Endothelial cell of umbilical vein (primary cell): ENCODE measurements around the gene SYNPO2. TPM values are rescaled to one million over a fixed set of nuclear protein-coding genes. Genes with fewer than 3 reads are reported as not detected.
"Not testable (repeated sequence)": the region's sequence is repeated elsewhere in the genome, so short reads cannot be mapped to it uniquely, and the experiment has no call there.

Experiments
- BruUV-seq: library from RNA; stranded (reverse); fragments of 400-500 nt; replicated peaks from 2 replicates; lab custom pipeline; 2021; lab: Mats Ljungman, UMichigan
- CTCF ChIA-PET: fragments of 300-600, 350-600 bp; sonication (Branson Sonifier 250); formaldehyde crosslinking; loops from one replicate; lab custom pipeline; 2021; ENCODE audit warnings: antibody characterized with exemption, inconsistent platforms; lab: Charles Lee
- POLR2A ChIA-PET: fragments of 300-600, 350-600 bp; sonication (Branson Sonifier 250); formaldehyde crosslinking; loops from one replicate; lab custom pipeline; 2021; ENCODE audit warnings: antibody characterized with exemption, inconsistent platforms; lab: Charles Lee
- DNase-seq: peaks from one replicate; pipeline ENCODE4 v3.0.0-alpha.2; 2011; ENCODE audit warnings: low read depth, low spot score
- FAIRE-seq: peaks from 2 replicates; lab custom pipeline; 2011; peaks lifted over from hg19 to GRCh38; lab: Jason Lieb, UNC
- H2AFZ ChIP-seq: 2 replicates; pipeline ENCODE4 v1.6.0; 2012; ENCODE audit warnings: low read depth, low read length, control low read depth, inconsistent platforms
- H3K27ac ChIP-seq: 2 replicates; pipeline ENCODE4 v1.5.1; 2011; ENCODE audit warnings: low read depth, mild to moderate bottlenecking, control low read depth, low read length, moderate library complexity; ENCODE audit not compliant: insufficient read depth
- H3K27me3 ChIP-seq, 2 experiments: 2 replicates each; pipeline versions ENCODE4 v1.6.0 to v1.6.1; 2011; ENCODE audit warnings: low read length in 2 of 2, mixed read lengths in 1 of 2; ENCODE audit not compliant: control insufficient read depth in 2 of 2, insufficient read depth in 2 of 2
- H3K36me3 ChIP-seq, 2 experiments: 2 replicates in 1 of 2; 3 replicates in 1 of 2; pipeline ENCODE4 v1.5.1; 2011; ENCODE audit warnings: low read length in 2 of 2, mild to moderate bottlenecking in 1 of 2, moderate library complexity in 1 of 2; ENCODE audit not compliant: control insufficient read depth in 2 of 2, insufficient read depth in 2 of 2; ENCODE audit errors: extremely low read depth in 1 of 2
- H3K4me1 ChIP-seq: 3 replicates; pipeline ENCODE4 v1.5.1; 2011; ENCODE audit warnings: mild to moderate bottlenecking, low read length; ENCODE audit not compliant: control insufficient read depth, insufficient read depth; ENCODE audit errors: extremely low read depth
- H3K4me2 ChIP-seq: 2 replicates; pipeline ENCODE4 v1.6.1; 2011; ENCODE audit warnings: low read length, control low read depth, mixed read lengths; ENCODE audit not compliant: insufficient read depth
- H3K4me3 ChIP-seq, 3 experiments: fragments of 200-600 bp in 1 of 3; sonication (generic), shearing (Covaris generic) in 1 of 3; replicated peaks in 1 of 3; 2 replicates each; pipeline ENCODE4 v1.5.1; 2011 to 2016; ENCODE audit warnings: control low read depth in 3 of 3, low read length in 3 of 3, mild to moderate bottlenecking in 2 of 3, inconsistent platforms in 1 of 3, low read depth in 1 of 3, moderate library complexity in 1 of 3; ENCODE audit not compliant: insufficient read depth in 1 of 3
- H3K79me2 ChIP-seq: 2 replicates; pipeline ENCODE4 v1.6.0; 2012; ENCODE audit warnings: low read length, inconsistent platforms; ENCODE audit not compliant: control insufficient read depth, insufficient read depth
- H3K9ac ChIP-seq: replicated peaks from 2 replicates; pipeline ENCODE3; 2011; ENCODE audit warnings: low read length, control low read depth; ENCODE audit not compliant: insufficient read depth; ENCODE audit errors: extremely low read depth
- H3K9me1 ChIP-seq: replicated peaks from 3 replicates; pipeline ENCODE4 v1.6.0; 2011; ENCODE audit warnings: mild to moderate bottlenecking, low read length; ENCODE audit not compliant: control insufficient read depth, insufficient read depth; ENCODE audit errors: extremely low read depth
- H3K9me3 ChIP-seq: replicated peaks from 2 replicates; pipeline ENCODE4 v1.5.1; 2012; ENCODE audit warnings: low read length, inconsistent platforms; ENCODE audit not compliant: control insufficient read depth, insufficient read depth
- H4K20me1 ChIP-seq: replicated peaks from 2 replicates; pipeline ENCODE3; 2011; ENCODE audit warnings: mild to moderate bottlenecking, low read length; ENCODE audit not compliant: control insufficient read depth, insufficient read depth; ENCODE audit errors: extremely low read depth
- CTCF ChIP-seq, 2 donors: IDR thresholded peaks; 1 replicate in 1 of 2; 2 replicates in 1 of 2; pipeline ENCODE4 v1.5.1; 2011; ENCODE audit warnings: low read length in 2 of 2, mild to moderate bottlenecking in 2 of 2, moderate library complexity in 2 of 2, control low read depth in 1 of 2, inconsistent platforms in 1 of 2, low read depth in 1 of 2; ENCODE audit not compliant: insufficient read depth in 1 of 2; ENCODE audit errors: extremely low read depth in 1 of 2
- EZH2 ChIP-seq: IDR thresholded peaks from 2 replicates; pipeline ENCODE4 v1.6.1; 2012; ENCODE audit warnings: borderline replicate concordance, low read depth, mild to moderate bottlenecking, moderate library complexity, low read length, inconsistent platforms; ENCODE audit not compliant: severe bottlenecking
- FOS ChIP-seq: IDR thresholded peaks from 2 replicates; pipeline ENCODE4 v1.6.1; 2011; ENCODE audit warnings: mild to moderate bottlenecking, low read length, moderate library complexity, borderline replicate concordance; ENCODE audit not compliant: insufficient read depth
- GATA2 ChIP-seq: IDR thresholded peaks from 2 replicates; pipeline ENCODE4 v1.7.0; 2011; ENCODE audit warnings: low read depth, mild to moderate bottlenecking, moderate library complexity, mixed read lengths, low read length; ENCODE audit not compliant: insufficient read length, insufficient read depth
- JUN ChIP-seq: IDR thresholded peaks from 2 replicates; pipeline ENCODE4 v1.6.1; 2011; ENCODE audit warnings: borderline replicate concordance, low read depth; ENCODE audit not compliant: insufficient read length, insufficient read depth
- MAX ChIP-seq: IDR thresholded peaks from 2 replicates; pipeline ENCODE4 v1.6.1; 2011; ENCODE audit not compliant: insufficient read depth, insufficient read length
- MYC ChIP-seq: IDR thresholded peaks from one replicate; pipeline ENCODE4 v1.6.1; 2011; ENCODE audit warnings: mild to moderate bottlenecking, low read depth, low read length
- POLR2AphosphoS5 ChIP-seq: IDR thresholded peaks from 2 replicates; pipeline ENCODE4 v1.6.1; 2012; ENCODE audit warnings: low read depth, mild to moderate bottlenecking, control low read depth, low read length, moderate library complexity; ENCODE audit not compliant: insufficient read depth
- dilution Hi-C: fragments of 300-500 bp; cut with MboI; formaldehyde crosslinking; loops from one replicate; pipeline ENCODE4 v1.15.0; 2019; ENCODE audit warnings: low sequenced_read_pairs; ENCODE audit not compliant: extremely low pct_ligation_motif_present
- intact Hi-C: fragments of 100-400 bp; cut with micrococcal nuclease; formaldehyde crosslinking; loops from one replicate; pipeline ENCODE4 v1.10.0; 2022
- polyA plus RNA-seq, 4 experiments: library from polyadenylated mRNA; depleted of rRNA in 3 of 4; stranded (reverse) in 3 of 4; unstranded in 1 of 4; fragments of >200 nt; gene quantifications; 2 replicates each; pipeline versions ENCODE4 v1.2.1 to v1.2.3, GENCODE V29; 2011 to 2012; ENCODE audit warnings: missing spikeins in 1 of 4
- total RNA-seq: library from RNA; stranded (reverse); gene quantifications from 2 replicates; pipeline ENCODE4 v1.2.3, GENCODE V29; 2021

SYNPO2 gene
- total and polyA plus RNA-seq, 2 donors (not counting 3 experiments of a cell fraction or from before 2014, with no cell fraction given), result 0.06 to 0.13 TPM

GRCh38 chr4:119067670-119068360, 179.2 kb downstream of the SYNPO2 start:
- H3K79me2 ChIP-seq, H2AFZ ChIP-seq, CTCF ChIA-PET, H3K4me3 ChIP-seq, H3K27me3 ChIP-seq, H3K4me2 ChIP-seq, H3K9ac ChIP-seq, DNase-seq, H3K9me1 ChIP-seq, H3K27ac ChIP-seq, intact Hi-C loops, H3K36me3 ChIP-seq, H3K4me1 ChIP-seq, dilution Hi-C loops, H4K20me1 ChIP-seq, H3K9me3 ChIP-seq, FAIRE-seq, POLR2A ChIA-PET, BruUV-seq: not testable (repeated sequence)

- no TSS peak for BruUV-seq
- CTCF ChIA-PET, result no interaction called here
These were observed 179.9 kb downstream of the SYNPO2 start for GRCh38 chr4:119068529-119068962.

More at GRCh38 chr4:119068529-119068962, 179.9 kb downstream of the SYNPO2 start:
- Histone ChIP-seq H3K27ac (no peak overlapping the region), H3K27me3 (no peaks in the 10 kb centered on the region), H3K4me3 (no peak overlapping the region), H3K9ac (no peak overlapping the region), H4K20me1 (no peaks in the 10 kb centered on the region), H3K9me1 (no peaks in the 10 kb centered on the region), H2AFZ (no peak overlapping the region), H3K79me2 (no peaks in the 10 kb centered on the region), H3K4me1 (no peaks in the 10 kb centered on the region), H3K4me2 (no peak overlapping the region), H3K36me3 (no peaks in the 10 kb centered on the region), H3K9me3 (no peaks in the 10 kb centered on the region)
- dilution Hi-C loops, result no loop called here
- DNase-seq (no peak), FAIRE-seq (no peak)
- POLR2A ChIA-PET, result no interaction called here
- TF ChIP-seq FOS (no peak), CTCF (IDR thresholded peaks at IDR 0.05; ENCODE audit: extremely low read depth in 1 of 2, insufficient read depth in 1 of 2, low read depth in 1 of 2, low read length in 2 of 2) (no peak), POLR2AphosphoS5 (no peak), EZH2 (no peak), JUN (no peak), MYC (no peak), MAX (no peak), GATA2 (no peak)
- intact Hi-C loops, result no loop called here
